ENCODE measurements around the gene OSBPL10.
"Not testable (repeated sequence)": the region's sequence is repeated elsewhere in the genome, so short reads cannot be mapped to it uniquely, and the experiment has no call there.

The OSBPL10 gene

GRCh38 chr3:31817411-31817966, 163.6 kb downstream of the OSBPL10 start:
- no peak for DNase-seq (ENCODE audit: low read depth in 1 of 2, low spot score in 1 of 2)

DNA sequence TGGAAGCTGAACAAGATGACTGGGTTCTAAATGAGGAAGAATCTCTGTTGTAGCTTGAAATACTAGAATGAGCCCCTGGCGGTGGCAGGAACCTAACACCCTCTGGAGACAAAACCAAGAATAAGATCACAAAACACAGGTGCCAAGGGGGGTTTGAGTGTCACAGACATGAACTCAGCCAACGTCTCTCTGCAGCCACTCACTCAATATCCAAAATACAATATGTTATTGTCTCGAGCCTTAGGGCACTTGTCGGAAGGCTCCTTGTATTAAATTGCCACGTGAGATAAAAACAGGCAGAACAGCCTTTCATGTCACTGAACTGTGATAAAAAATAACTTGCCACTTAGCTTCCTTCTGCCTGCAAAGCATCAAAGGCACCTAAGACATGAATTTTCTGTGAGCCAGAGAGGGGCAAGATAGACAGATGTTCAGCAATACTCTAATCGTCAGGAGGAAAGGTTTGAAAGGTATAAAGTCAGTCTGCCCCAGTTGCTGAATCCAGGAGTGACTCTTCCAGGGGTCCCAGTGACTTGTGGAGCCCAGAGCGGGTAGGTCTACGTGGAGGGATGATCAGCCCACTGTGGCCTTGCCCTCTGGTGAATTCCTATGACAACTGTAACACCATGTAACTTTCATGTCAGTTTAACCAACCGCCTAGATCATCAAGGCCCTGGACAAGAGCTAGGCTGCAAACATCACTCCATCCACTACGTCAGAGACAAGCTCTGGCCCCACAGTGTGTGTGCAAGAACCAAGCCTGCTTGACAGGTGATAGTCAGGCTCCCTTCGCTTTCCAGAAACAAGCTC, 165.2 kb downstream of the OSBPL10 start:
- no peak for DNase-seq (ENCODE audit: low read depth in 1 of 2, low spot score in 1 of 2)

DNA sequence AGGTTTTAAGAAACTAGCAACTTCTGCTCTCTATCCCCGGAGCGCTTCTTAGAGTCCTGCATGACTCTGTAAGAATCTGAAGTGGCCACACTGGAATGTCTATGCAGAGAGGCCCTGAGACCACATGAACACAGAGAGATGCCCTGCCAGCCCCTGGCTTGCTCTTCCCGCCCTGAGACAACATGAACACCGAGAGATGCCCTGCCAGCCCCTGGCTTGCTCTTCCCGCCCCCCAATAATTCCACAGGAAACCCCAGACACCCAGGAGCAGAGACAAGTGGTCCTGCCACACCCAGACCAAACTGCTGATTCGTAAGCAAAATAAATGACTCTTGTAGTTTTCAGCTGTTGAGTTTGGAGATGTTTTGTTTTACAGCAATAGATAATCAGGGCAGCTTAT, 166.1 kb downstream of the OSBPL10 start:
- no peak for DNase-seq (ENCODE audit: low read depth in 1 of 2, low spot score in 1 of 2)

GRCh38 chr3:31813686-31814085, 167.4 kb downstream of the OSBPL10 start:
- DNase-seq (ENCODE audit: low read depth in 1 of 2, low spot score in 1 of 2): no peak

- DNase-seq (ENCODE audit: low read depth in 1 of 2, low spot score in 1 of 2): no peak
Observed at GRCh38 chr3:31813197-31813596, 167.9 kb downstream of the OSBPL10 start.

DNA sequence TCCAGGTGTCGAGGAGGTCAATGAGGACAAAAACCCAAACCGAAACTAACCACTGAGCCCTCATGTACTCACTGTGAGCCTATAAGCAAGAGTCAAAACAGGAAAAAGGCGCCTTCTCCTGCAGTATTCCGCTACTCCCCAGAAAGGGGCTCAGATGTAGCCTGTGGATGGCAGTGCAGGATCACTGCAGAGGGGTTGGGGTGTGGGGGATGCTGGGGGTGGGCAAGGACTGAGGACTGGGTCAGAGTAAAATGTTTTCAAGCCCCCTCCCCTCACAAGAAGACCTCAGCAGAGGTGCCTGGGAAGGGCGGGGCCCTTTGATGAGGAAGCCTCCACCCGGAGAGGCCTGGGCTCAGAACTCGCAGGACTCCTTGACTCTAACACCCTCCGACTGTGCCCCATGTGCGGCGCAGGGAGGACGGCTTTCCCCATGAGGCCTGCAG, 170.1 kb downstream of the OSBPL10 start:
- DNase-seq (ENCODE audit: low read depth in 1 of 2, low spot score in 1 of 2): no peak

- no peak for DNase-seq (ENCODE audit: low read depth in 1 of 2, low spot score in 1 of 2)
Observed at GRCh38 chr3:31808143-31808720, 172.8 kb downstream of the OSBPL10 start.

DNA sequence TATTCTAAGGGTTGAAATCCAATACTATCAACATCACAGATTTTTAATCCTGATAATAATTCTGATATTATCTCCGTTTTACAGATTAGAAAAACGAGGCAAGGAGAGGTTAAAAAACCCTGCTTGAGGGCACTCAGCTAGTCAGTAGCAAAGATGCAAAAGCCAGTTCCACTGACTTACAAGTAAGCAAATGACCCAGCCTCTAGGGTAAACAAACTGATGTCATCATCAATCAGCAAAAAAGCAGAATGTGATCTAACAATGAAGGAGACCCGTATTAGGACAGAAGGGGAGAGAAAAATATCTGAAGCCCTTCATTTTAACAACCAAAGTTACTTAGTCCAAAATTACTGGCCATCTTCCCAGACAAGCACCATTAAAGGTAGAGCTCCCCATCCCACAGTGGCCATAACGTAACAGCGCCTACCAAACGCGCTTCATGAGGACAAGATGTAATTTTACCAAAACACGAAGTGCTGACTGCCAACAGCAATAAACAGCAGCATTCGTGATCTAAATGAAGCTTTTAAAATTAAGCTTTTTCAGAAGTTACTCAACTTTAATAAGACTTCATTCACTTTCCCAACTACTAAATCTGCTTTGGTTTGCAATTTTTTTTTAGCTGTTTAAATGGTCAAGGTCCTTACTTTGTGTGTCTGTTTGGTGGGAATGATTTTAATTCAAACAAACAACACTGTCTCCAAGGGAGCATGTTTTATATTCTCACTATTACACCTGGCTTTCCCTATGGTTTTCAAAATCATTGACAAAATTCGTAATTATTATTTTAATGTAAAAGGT, 176.6 kb downstream of the OSBPL10 start:
- no peak for DNase-seq (ENCODE audit: low read depth in 1 of 2, low spot score in 1 of 2)

DNA sequence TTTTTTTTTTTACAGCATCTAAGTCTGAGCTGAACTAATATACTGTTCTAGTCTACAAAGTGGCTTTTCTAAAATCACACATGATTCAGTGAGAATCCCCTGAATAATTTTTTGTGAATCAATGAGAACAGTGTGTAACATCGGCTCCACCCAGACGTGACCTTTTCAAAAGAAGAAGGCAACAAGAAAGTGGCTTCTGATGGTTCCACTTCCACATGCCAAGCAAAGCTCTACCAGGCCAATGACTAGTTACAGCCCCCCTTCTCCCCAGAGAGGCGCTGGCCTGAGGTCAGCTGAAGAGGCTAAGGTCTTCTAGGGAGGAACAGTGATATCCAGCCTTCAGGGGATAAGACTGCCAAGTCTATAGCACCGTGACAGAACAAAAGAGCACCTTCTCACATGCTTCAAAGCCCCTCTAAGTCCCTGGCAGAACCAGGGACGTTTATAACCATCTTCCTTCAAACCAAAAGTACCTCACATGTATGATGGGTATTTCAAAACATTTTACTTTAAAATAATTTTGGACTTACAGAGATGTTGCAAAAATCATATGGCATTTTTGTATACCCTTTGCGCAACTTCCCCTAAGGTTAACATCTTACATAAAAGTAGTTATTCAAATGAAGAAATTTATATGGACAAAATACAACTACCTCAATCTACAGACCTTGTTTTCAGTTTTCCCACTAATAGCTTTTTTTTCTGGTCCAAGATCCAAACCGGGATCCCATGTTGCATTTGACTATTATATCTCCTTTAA, 177.9 kb downstream of the OSBPL10 start:
- DNase-seq (ENCODE audit: low read depth in 1 of 2, low spot score in 1 of 2): no peak

DNA sequence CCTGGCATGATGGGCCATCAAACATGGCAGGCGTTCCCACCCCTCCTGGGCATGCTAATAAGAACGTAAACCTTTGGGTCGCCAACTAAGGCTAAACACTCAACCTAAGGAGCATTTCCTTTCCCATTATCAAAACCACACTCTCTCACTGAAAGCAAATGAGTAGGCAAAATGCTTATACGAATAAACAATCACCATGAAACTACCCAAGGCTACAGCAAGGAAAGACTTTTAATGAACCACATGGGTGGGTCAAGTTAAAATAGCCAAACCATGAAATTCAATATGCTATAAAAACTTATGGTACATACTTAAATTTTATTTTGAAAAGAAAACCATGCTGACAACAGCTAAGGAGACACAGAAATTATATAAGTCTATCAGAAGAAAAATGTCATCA, 180.6 kb downstream of the OSBPL10 start:
- no peak for DNase-seq (ENCODE audit: low read depth in 1 of 2, low spot score in 1 of 2)

GRCh38 chr3:31798840-31799239, 182.2 kb downstream of the OSBPL10 start:
- no peak for DNase-seq (ENCODE audit: low read depth in 1 of 2, low spot score in 1 of 2)

GRCh38 chr3:31793821-31794220, 187.2 kb downstream of the OSBPL10 start:
- DNase-seq (ENCODE audit: low read depth in 1 of 2, low spot score in 1 of 2): no peak

- no peak for DNase-seq (ENCODE audit: low read depth in 1 of 2, low spot score in 1 of 2)
Observed at GRCh38 chr3:31791090-31791430, 190.0 kb downstream of the OSBPL10 start.

- no peak for DNase-seq (ENCODE audit: low read depth in 1 of 2, low spot score in 1 of 2)
Observed at GRCh38 chr3:31790193-31791089, 190.6 kb downstream of the OSBPL10 start.

DNA sequence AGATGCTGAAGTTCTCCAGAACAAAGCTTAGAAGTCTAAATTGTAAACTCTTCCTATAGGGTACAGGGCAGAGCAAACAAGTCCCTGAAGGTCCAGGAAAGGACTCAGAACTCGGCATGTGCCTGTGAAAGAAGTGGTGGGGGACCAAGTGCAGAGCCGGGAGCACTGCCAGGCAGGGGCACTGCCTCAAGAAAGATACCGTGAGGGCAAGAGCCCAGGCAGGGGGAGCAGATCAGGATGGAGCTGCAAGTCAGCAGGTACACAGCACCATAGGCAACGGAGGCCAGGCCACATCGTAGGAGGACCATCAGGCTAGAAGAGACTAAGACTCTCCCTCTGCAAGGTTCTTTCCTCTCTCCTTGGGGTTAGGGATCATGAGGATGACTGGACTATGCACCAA, 191.6 kb downstream of the OSBPL10 start:
- DNase-seq (ENCODE audit: low read depth in 1 of 2, low spot score in 1 of 2): no peak

DNA sequence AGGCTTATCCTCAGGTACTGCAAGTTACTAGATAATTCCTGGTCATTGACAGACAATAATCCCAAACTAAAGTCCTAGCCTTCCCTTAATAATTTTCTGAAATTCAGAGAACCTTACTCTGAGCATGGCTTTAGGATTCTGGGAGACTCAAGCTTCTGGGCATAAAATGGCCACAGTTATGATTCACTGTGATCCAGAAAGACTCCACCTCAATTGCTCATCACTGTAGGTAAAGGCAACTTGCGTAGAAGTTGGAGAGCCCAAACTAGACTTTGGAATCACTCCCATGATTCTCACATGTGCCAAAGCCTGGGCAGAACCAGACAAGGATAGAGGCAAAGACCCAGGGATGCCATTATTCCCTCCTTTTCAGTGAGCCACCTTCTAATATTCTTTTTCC, 195.3 kb downstream of the OSBPL10 start:
- no peak for DNase-seq (ENCODE audit: low read depth in 1 of 2, low spot score in 1 of 2)

DNA sequence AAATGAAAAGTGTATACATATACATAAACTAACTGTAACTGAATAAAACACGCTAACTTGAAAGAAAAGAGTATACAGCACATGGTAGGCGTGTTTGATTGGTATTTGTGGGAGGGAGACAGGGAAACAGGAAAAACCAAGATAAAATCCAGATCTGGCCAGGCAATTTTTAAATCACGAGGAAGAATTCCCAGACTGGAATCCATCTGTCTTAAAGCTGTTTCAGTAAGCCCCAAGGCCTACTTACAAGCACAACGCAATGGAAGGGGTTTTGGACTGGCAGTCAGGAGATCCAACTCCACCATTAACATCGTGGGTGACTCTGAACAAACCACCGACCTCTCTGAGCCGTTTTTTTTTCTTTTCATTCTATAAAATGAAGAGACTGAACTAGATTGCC, 195.8 kb downstream of the OSBPL10 start:
- no peak for DNase-seq (ENCODE audit: low read depth in 1 of 2, low spot score in 1 of 2)

DNA sequence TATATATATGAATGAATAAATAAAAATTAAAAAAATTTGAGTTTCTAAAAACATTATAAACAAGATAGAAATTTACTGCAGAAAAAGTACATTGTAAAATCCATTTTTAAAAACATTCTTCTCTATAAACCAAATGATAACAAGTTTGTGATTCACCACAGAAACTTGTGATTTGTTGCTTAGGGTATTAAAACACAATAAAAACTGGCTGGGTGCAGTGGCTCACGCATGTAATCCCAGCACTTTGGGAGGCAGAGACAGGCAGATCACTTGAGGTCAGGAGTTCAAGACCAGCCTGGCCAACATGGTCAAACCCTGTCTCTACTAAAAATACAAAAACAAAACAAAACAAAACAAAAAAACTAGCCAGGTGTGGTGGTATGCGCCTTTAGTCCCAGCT, 197.2 kb downstream of the OSBPL10 start:
- DNase-seq (ENCODE audit: low read depth in 1 of 2, low spot score in 1 of 2): not testable (repeated sequence)

- DNase-seq (ENCODE audit: low read depth in 1 of 2, low spot score in 1 of 2): not testable (repeated sequence)
Observed at GRCh38 chr3:31782306-31782705, 198.8 kb downstream of the OSBPL10 start.

GRCh38 chr3:31779514-31779913, 201.5 kb downstream of the OSBPL10 start:
- DNase-seq (ENCODE audit: low read depth in 1 of 2, low spot score in 1 of 2): no peak

All from activated CD4-positive, alpha-beta T cell treated with anti-CD3 and anti-CD28 coated beads, Interleukin-2, amount 50 U/mL, for 24 hours (primary cell).